OCI-LY7 (cell line): ENCODE results near the gene VHLL. TPM values are rescaled to one million over a fixed set of nuclear protein-coding genes. Genes with fewer than 3 reads are reported as not detected.

Experiments used
- BruUV-seq: library from RNA; stranded (reverse); fragments of 400-500 nt; replicated peaks from 2 replicates; lab custom pipeline; 2021; lab: Mats Ljungman, UMichigan
- CTCF ChIA-PET: fragments of 300-600 bp; sonication (Branson Sonifier 250); formaldehyde crosslinking; loops from one replicate; lab custom pipeline; 2022; ENCODE audit warnings: antibody characterized with exemption; ENCODE audit not compliant: unreplicated experiment; lab: Charles Lee
- POLR2A ChIA-PET: fragments of 300-600 bp; sonication (Branson Sonifier 250); formaldehyde crosslinking; loops from one replicate; lab custom pipeline; 2022; ENCODE audit warnings: antibody characterized with exemption; lab: Charles Lee
- DNase-seq: peaks from one replicate; pipeline ENCODE4 v3.0.0-alpha.2; 2015; ENCODE audit warnings: low spot score
- H2AFZ ChIP-seq: fragments of 200-600 bp; sonication (generic), shearing (Covaris generic); 2 replicates; pipeline ENCODE4 v1.6.1; 2014; ENCODE audit warnings: mild to moderate bottlenecking, antibody characterized with exemption, low read length, moderate library complexity
- H3K27ac ChIP-seq: fragments of 200-600 bp; sonication (generic); 2 replicates; pipeline ENCODE4 v1.5.1; 2014; ENCODE audit warnings: mixed run types, low read depth, mild to moderate bottlenecking, moderate library complexity, low read length, inconsistent platforms; ENCODE audit not compliant: poor library complexity, severe bottlenecking
- H3K36me3 ChIP-seq: fragments of 200-600 bp; sonication (generic); 2 replicates; pipeline ENCODE4 v1.6.1; 2014; ENCODE audit warnings: mild to moderate bottlenecking, antibody characterized with exemption, low read length, moderate library complexity, mixed read lengths; ENCODE audit not compliant: insufficient read depth
- H3K4me1 ChIP-seq: fragments of 200-600 bp; sonication (generic); 2 replicates; pipeline ENCODE4 v1.5.1; 2014; ENCODE audit warnings: mild to moderate bottlenecking, low read length; ENCODE audit not compliant: insufficient read depth, poor library complexity, severe bottlenecking
- H3K4me2 ChIP-seq: fragments of 200-600 bp; sonication (generic); 2 replicates; pipeline ENCODE4 v1.6.1; 2014; ENCODE audit warnings: mild to moderate bottlenecking, low read length
- H3K4me3 ChIP-seq: fragments of 200-600 bp; sonication (generic); 2 replicates; pipeline ENCODE4 v1.5.1; 2014; ENCODE audit warnings: mild to moderate bottlenecking, low read depth, low read length; ENCODE audit not compliant: poor library complexity, severe bottlenecking
- H3K79me2 ChIP-seq: fragments of 200-600 bp; sonication (generic); 2 replicates; pipeline ENCODE4 v1.6.1; 2016; ENCODE audit warnings: low read depth, mild to moderate bottlenecking, low read length, moderate library complexity, mixed read lengths; ENCODE audit not compliant: insufficient read depth
- H3K9me2 ChIP-seq: fragments of 200-600 bp; sonication (generic); 2 replicates; pipeline ENCODE4 v1.6.1; 2016; ENCODE audit warnings: mild to moderate bottlenecking, low read length, mixed read lengths; ENCODE audit not compliant: insufficient read depth
- H3K9me3 ChIP-seq: fragments of 200-600 bp; sonication (generic); 2 replicates; pipeline ENCODE4 v1.6.1; 2014; ENCODE audit warnings: mild to moderate bottlenecking, mixed run types, low read length, mixed read lengths
- H4K20me1 ChIP-seq: fragments of 200-600 bp; sonication (generic); 2 replicates; pipeline ENCODE4 v1.6.1; 2014; ENCODE audit warnings: mild to moderate bottlenecking, antibody characterized with exemption, low read length, moderate library complexity, mixed read lengths; ENCODE audit not compliant: insufficient read depth
- CTCF ChIP-seq: fragments of 200-600 bp; sonication (generic); conservative IDR thresholded peaks from 2 replicates; pipeline ENCODE4 v1.5.1; 2014; ENCODE audit warnings: mild to moderate bottlenecking, antibody characterized with exemption, low read length, moderate library complexity, mixed read lengths
- EZH2phosphoT487 ChIP-seq: fragments of 200-600 bp; sonication (generic); IDR thresholded peaks from 2 replicates; pipeline ENCODE4 v1.6.1; 2018; ENCODE audit warnings: low read depth, borderline replicate concordance, mild to moderate bottlenecking, mixed run types, antibody characterized with exemption, low read length, moderate library complexity, mixed read lengths
- intact Hi-C: fragments of 100-400 bp; cut with micrococcal nuclease; formaldehyde crosslinking; loops from one replicate; pipeline ENCODE4 v1.10.0; 2022; ENCODE audit not compliant: unreplicated experiment
- total RNA-seq, 2 experiments: library from RNA; depleted of rRNA in 1 of 2; stranded (reverse); fragments of >200 nt in 1 of 2; shearing (Covaris generic) in 1 of 2; gene quantifications; 2 replicates each; pipeline ENCODE4 v1.2.3, GENCODE V29; 2014 to 2022

Gene VHLL
- total RNA-seq, 2 experiments from 2014 or later: 0.63 TPM; not detected in 1

GRCh38 chr1:156286061-156286460 is 13.0 kb downstream of the VHLL start:
- H3K36me3 ChIP-seq: no peaks in the 10 kb centered on the region
- H3K4me3 ChIP-seq: no peak overlapping the region
- H4K20me1 ChIP-seq: peaks cover 7% of the 10 kb centered on the region; the same call in 1 of the 2 replicates
- H3K9me3 ChIP-seq: no peaks in the 10 kb centered on the region
- no peak overlapping the region for H3K27ac ChIP-seq
- H3K9me2 ChIP-seq: no peaks in the 10 kb centered on the region
- H3K4me2 ChIP-seq: no peak overlapping the region
- no TSS peak for BruUV-seq
- ChIA-PET POLR2A (interaction anchor here (1.2 to 1.7 kb wide), 2 partner anchors 12 to 239 kb away, joined by 4 to 5 read pairs; no protein-coding TSS in a partner anchor), CTCF (no interaction called here)
- H2AFZ ChIP-seq: no peak overlapping the region
- intact Hi-C loops: no loop called here
- TF ChIP-seq EZH2phosphoT487: no peak
- TF ChIP-seq CTCF: no peak
- H3K4me1 ChIP-seq: peaks cover 13% of the 10 kb centered on the region
- peaks cover 14% of the 10 kb centered on the region for H3K79me2 ChIP-seq
- DNase-seq: no peak

DNA sequence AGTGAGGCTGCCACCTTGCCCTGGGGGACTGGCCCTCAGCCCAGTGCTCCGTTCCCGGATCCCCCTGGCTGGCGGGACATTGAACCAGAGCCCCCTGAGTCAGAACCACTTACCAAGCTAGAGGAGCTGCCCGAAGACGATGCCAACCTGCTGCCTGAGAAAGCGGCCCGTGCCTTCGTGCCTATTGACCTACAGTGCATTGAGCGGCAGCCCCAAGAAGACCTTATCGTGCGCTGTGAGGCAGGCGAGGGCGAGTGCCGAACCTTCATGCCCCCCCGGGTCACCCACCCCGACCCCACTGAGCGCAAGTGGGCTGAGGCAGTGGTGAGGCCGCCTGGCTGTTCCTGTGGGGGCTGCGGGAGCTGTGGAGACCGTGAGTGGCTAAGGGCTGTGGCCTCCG is 13.7 kb downstream of the VHLL start:
- no peak for TF ChIP-seq EZH2phosphoT487
- TF ChIP-seq CTCF: no peak
- Histone ChIP-seq H3K4me2 (no peak overlapping the region), H3K36me3 (peaks cover 3% of the 10 kb centered on the region), H3K9me2 (no peaks in the 10 kb centered on the region), H4K20me1 (peaks cover 7% of the 10 kb centered on the region; the same call in 1 of the 2 replicates), H3K79me2 (peaks cover 20% of the 10 kb centered on the region), H3K27ac (no peak overlapping the region), H2AFZ (no peak overlapping the region), H3K4me1 (peaks cover 20% of the 10 kb centered on the region), H3K4me3 (no peak overlapping the region), H3K9me3 (no peaks in the 10 kb centered on the region)
- DNase-seq: no peak
- no TSS peak for BruUV-seq
- CTCF ChIA-PET: no interaction called here
- intact Hi-C loops: no loop called here
- POLR2A ChIA-PET: no interaction called here

- no peak overlapping the region for H3K4me3 ChIP-seq
- H3K4me1 ChIP-seq: peaks cover 24% of the 10 kb centered on the region
- no peaks in the 10 kb centered on the region for H3K9me3 ChIP-seq
- ChIA-PET POLR2A (interaction anchor here (0.9 kb wide), 1 partner anchor 13 kb away, joined by 4 read pairs; no protein-coding TSS in a partner anchor), CTCF (no interaction called here)
- BruUV-seq: no TSS peak
- H4K20me1 ChIP-seq: peaks cover 9% of the 10 kb centered on the region; the same call in 1 of the 2 replicates
- no peak overlapping the region for H3K4me2 ChIP-seq
- no peak overlapping the region for H2AFZ ChIP-seq
- no peak for DNase-seq
- H3K36me3 ChIP-seq: peaks cover 9% of the 10 kb centered on the region
- no peaks in the 10 kb centered on the region for H3K9me2 ChIP-seq
- peaks cover 27% of the 10 kb centered on the region for H3K79me2 ChIP-seq
- TF ChIP-seq EZH2phosphoT487: no peak
- TF ChIP-seq CTCF: no peak
- intact Hi-C loops: no loop called here
- no peak overlapping the region for H3K27ac ChIP-seq
These were observed 14.3 kb downstream of the VHLL start for GRCh38 chr1:156284757-156285156.
